Endothelial cell of umbilical vein (primary cell): ENCODE measurements around the gene INTS6. TPM values are rescaled to one million over a fixed set of nuclear protein-coding genes. Genes with fewer than 3 reads are reported as not detected.

Source experiments
- BruUV-seq: library from RNA; stranded (reverse); fragments of 400-500 nt; replicated peaks from 2 replicates; lab custom pipeline; 2021; lab: Mats Ljungman, UMichigan
- CTCF ChIA-PET: fragments of 300-600, 350-600 bp; sonication (Branson Sonifier 250); formaldehyde crosslinking; loops from one replicate; lab custom pipeline; 2021; ENCODE audit warnings: antibody characterized with exemption, inconsistent platforms; lab: Charles Lee
- POLR2A ChIA-PET: fragments of 300-600, 350-600 bp; sonication (Branson Sonifier 250); formaldehyde crosslinking; loops from one replicate; lab custom pipeline; 2021; ENCODE audit warnings: antibody characterized with exemption, inconsistent platforms; lab: Charles Lee
- DNase-seq: peaks from one replicate; pipeline ENCODE4 v3.0.0-alpha.2; 2011; ENCODE audit warnings: low read depth, low spot score
- FAIRE-seq: peaks from 2 replicates; lab custom pipeline; 2011; peaks lifted over from hg19 to GRCh38; lab: Jason Lieb, UNC
- H2AFZ ChIP-seq: 2 replicates; pipeline ENCODE4 v1.6.0; 2012; ENCODE audit warnings: low read depth, low read length, control low read depth, inconsistent platforms
- H3K27ac ChIP-seq: 2 replicates; pipeline ENCODE4 v1.5.1; 2011; ENCODE audit warnings: low read depth, mild to moderate bottlenecking, control low read depth, low read length, moderate library complexity; ENCODE audit not compliant: insufficient read depth
- H3K27me3 ChIP-seq, 2 experiments: 2 replicates each; pipeline versions ENCODE4 v1.6.0 to v1.6.1; 2011; ENCODE audit warnings: low read length in 2 of 2, mixed read lengths in 1 of 2; ENCODE audit not compliant: control insufficient read depth in 2 of 2, insufficient read depth in 2 of 2
- H3K36me3 ChIP-seq, 2 experiments: 2 replicates in 1 of 2; 3 replicates in 1 of 2; pipeline ENCODE4 v1.5.1; 2011; ENCODE audit warnings: low read length in 2 of 2, mild to moderate bottlenecking in 1 of 2, moderate library complexity in 1 of 2; ENCODE audit not compliant: control insufficient read depth in 2 of 2, insufficient read depth in 2 of 2; ENCODE audit errors: extremely low read depth in 1 of 2
- H3K4me1 ChIP-seq: 3 replicates; pipeline ENCODE4 v1.5.1; 2011; ENCODE audit warnings: mild to moderate bottlenecking, low read length; ENCODE audit not compliant: control insufficient read depth, insufficient read depth; ENCODE audit errors: extremely low read depth
- H3K4me2 ChIP-seq: 2 replicates; pipeline ENCODE4 v1.6.1; 2011; ENCODE audit warnings: low read length, control low read depth, mixed read lengths; ENCODE audit not compliant: insufficient read depth
- H3K4me3 ChIP-seq, 3 experiments: fragments of 200-600 bp in 1 of 3; sonication (generic), shearing (Covaris generic) in 1 of 3; replicated peaks in 1 of 3; 2 replicates each; pipeline ENCODE4 v1.5.1; 2011 to 2016; ENCODE audit warnings: control low read depth in 3 of 3, low read length in 3 of 3, mild to moderate bottlenecking in 2 of 3, inconsistent platforms in 1 of 3, low read depth in 1 of 3, moderate library complexity in 1 of 3; ENCODE audit not compliant: insufficient read depth in 1 of 3
- H3K79me2 ChIP-seq: 2 replicates; pipeline ENCODE4 v1.6.0; 2012; ENCODE audit warnings: low read length, inconsistent platforms; ENCODE audit not compliant: control insufficient read depth, insufficient read depth
- H3K9ac ChIP-seq: replicated peaks from 2 replicates; pipeline ENCODE3; 2011; ENCODE audit warnings: low read length, control low read depth; ENCODE audit not compliant: insufficient read depth; ENCODE audit errors: extremely low read depth
- H3K9me1 ChIP-seq: replicated peaks from 3 replicates; pipeline ENCODE4 v1.6.0; 2011; ENCODE audit warnings: mild to moderate bottlenecking, low read length; ENCODE audit not compliant: control insufficient read depth, insufficient read depth; ENCODE audit errors: extremely low read depth
- H3K9me3 ChIP-seq: replicated peaks from 2 replicates; pipeline ENCODE4 v1.5.1; 2012; ENCODE audit warnings: low read length, inconsistent platforms; ENCODE audit not compliant: control insufficient read depth, insufficient read depth
- H4K20me1 ChIP-seq: replicated peaks from 2 replicates; pipeline ENCODE3; 2011; ENCODE audit warnings: mild to moderate bottlenecking, low read length; ENCODE audit not compliant: control insufficient read depth, insufficient read depth; ENCODE audit errors: extremely low read depth
- EZH2 ChIP-seq: IDR thresholded peaks from 2 replicates; pipeline ENCODE4 v1.6.1; 2012; ENCODE audit warnings: borderline replicate concordance, low read depth, mild to moderate bottlenecking, moderate library complexity, low read length, inconsistent platforms; ENCODE audit not compliant: severe bottlenecking
- FOS ChIP-seq: IDR thresholded peaks from 2 replicates; pipeline ENCODE4 v1.6.1; 2011; ENCODE audit warnings: mild to moderate bottlenecking, low read length, moderate library complexity, borderline replicate concordance; ENCODE audit not compliant: insufficient read depth
- GATA2 ChIP-seq: IDR thresholded peaks from 2 replicates; pipeline ENCODE4 v1.7.0; 2011; ENCODE audit warnings: low read depth, mild to moderate bottlenecking, moderate library complexity, mixed read lengths, low read length; ENCODE audit not compliant: insufficient read length, insufficient read depth
- JUN ChIP-seq: IDR thresholded peaks from 2 replicates; pipeline ENCODE4 v1.6.1; 2011; ENCODE audit warnings: borderline replicate concordance, low read depth; ENCODE audit not compliant: insufficient read length, insufficient read depth
- MAX ChIP-seq: IDR thresholded peaks from 2 replicates; pipeline ENCODE4 v1.6.1; 2011; ENCODE audit not compliant: insufficient read depth, insufficient read length
- MYC ChIP-seq: IDR thresholded peaks from one replicate; pipeline ENCODE4 v1.6.1; 2011; ENCODE audit warnings: mild to moderate bottlenecking, low read depth, low read length
- POLR2A ChIP-seq: IDR thresholded peaks from 2 replicates; pipeline ENCODE4 v1.6.1; 2012; ENCODE audit warnings: low read depth, mild to moderate bottlenecking, control low read depth, low read length
- POLR2AphosphoS5 ChIP-seq: IDR thresholded peaks from 2 replicates; pipeline ENCODE4 v1.6.1; 2012; ENCODE audit warnings: low read depth, mild to moderate bottlenecking, control low read depth, low read length, moderate library complexity; ENCODE audit not compliant: insufficient read depth
- dilution Hi-C: fragments of 300-500 bp; cut with MboI; formaldehyde crosslinking; loops from one replicate; pipeline ENCODE4 v1.15.0; 2019; ENCODE audit warnings: low sequenced_read_pairs; ENCODE audit not compliant: extremely low pct_ligation_motif_present
- intact Hi-C: fragments of 100-400 bp; cut with micrococcal nuclease; formaldehyde crosslinking; loops from one replicate; pipeline ENCODE4 v1.10.0; 2022
- polyA plus RNA-seq, 4 experiments: library from polyadenylated mRNA; depleted of rRNA in 3 of 4; stranded (reverse) in 3 of 4; unstranded in 1 of 4; fragments of >200 nt; gene quantifications; 2 replicates each; pipeline versions ENCODE4 v1.2.1 to v1.2.3, GENCODE V29; 2011 to 2012; ENCODE audit warnings: missing spikeins in 1 of 4
- total RNA-seq: library from RNA; stranded (reverse); gene quantifications from 2 replicates; pipeline ENCODE4 v1.2.3, GENCODE V29; 2021
- TF ChIP-seq, protein P1 (sequence below), 2 donors: IDR thresholded peaks; 1 replicate in 1 of 2; 2 replicates in 1 of 2; pipeline ENCODE4 v1.5.1; 2011; ENCODE audit warnings: low read length in 2 of 2, mild to moderate bottlenecking in 2 of 2, moderate library complexity in 2 of 2, control low read depth in 1 of 2, inconsistent platforms in 1 of 2, low read depth in 1 of 2; ENCODE audit not compliant: insufficient read depth in 1 of 2; ENCODE audit errors: extremely low read depth in 1 of 2

The INTS6 gene
- total and polyA plus RNA-seq, 2 donors (not counting 3 experiments of a cell fraction or from before 2014, with no cell fraction given): 9.5 to 45.4 TPM

- Histone ChIP-seq H2AFZ (no peak overlapping the region), H3K79me2 (no peaks in the 10 kb centered on the region), H3K4me2 (no peak overlapping the region), H3K27me3 (no peaks in the 10 kb centered on the region), H3K4me3 (no peak overlapping the region), H4K20me1 (no peaks in the 10 kb centered on the region), H3K9ac (no peak overlapping the region), H3K4me1 (peaks cover 13% of the 10 kb centered on the region), H3K9me1 (no peaks in the 10 kb centered on the region), H3K36me3 (no peaks in the 10 kb centered on the region), H3K27ac (no peak overlapping the region), H3K9me3 (no peaks in the 10 kb centered on the region)
- dilution Hi-C loops (no loop called here), intact Hi-C loops (loop anchor here (10.0 kb wide), 1 partner anchor 101 kb away; no protein-coding TSS in a partner anchor)
- no peak for FAIRE-seq
- BruUV-seq: no TSS peak
- DNase-seq: no peak
- TF ChIP-seq, protein P1, sequence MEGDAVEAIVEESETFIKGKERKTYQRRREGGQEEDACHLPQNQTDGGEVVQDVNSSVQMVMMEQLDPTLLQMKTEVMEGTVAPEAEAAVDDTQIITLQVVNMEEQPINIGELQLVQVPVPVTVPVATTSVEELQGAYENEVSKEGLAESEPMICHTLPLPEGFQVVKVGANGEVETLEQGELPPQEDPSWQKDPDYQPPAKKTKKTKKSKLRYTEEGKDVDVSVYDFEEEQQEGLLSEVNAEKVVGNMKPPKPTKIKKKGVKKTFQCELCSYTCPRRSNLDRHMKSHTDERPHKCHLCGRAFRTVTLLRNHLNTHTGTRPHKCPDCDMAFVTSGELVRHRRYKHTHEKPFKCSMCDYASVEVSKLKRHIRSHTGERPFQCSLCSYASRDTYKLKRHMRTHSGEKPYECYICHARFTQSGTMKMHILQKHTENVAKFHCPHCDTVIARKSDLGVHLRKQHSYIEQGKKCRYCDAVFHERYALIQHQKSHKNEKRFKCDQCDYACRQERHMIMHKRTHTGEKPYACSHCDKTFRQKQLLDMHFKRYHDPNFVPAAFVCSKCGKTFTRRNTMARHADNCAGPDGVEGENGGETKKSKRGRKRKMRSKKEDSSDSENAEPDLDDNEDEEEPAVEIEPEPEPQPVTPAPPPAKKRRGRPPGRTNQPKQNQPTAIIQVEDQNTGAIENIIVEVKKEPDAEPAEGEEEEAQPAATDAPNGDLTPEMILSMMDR (IDR thresholded peaks at IDR 0.05; ENCODE audit: extremely low read depth in 1 of 2, insufficient read depth in 1 of 2, low read depth in 1 of 2, low read length in 2 of 2): no peak
- TF ChIP-seq FOS (no peak), GATA2 (no peak), EZH2 (no peak), MAX (no peak), JUN (no peak), POLR2A (no peak), POLR2AphosphoS5 (no peak), MYC (no peak)
- ChIA-PET CTCF (interaction anchor here (2.6 kb wide), 1 partner anchor 188 kb away, joined by 9 read pairs; no protein-coding TSS in a partner anchor), POLR2A (no interaction called here)
These were observed 139.2 kb downstream of the INTS6 start for GRCh38 chr13:51313619-51314018.
